ENCODE measurements around the gene PDE4B.

DNA sequence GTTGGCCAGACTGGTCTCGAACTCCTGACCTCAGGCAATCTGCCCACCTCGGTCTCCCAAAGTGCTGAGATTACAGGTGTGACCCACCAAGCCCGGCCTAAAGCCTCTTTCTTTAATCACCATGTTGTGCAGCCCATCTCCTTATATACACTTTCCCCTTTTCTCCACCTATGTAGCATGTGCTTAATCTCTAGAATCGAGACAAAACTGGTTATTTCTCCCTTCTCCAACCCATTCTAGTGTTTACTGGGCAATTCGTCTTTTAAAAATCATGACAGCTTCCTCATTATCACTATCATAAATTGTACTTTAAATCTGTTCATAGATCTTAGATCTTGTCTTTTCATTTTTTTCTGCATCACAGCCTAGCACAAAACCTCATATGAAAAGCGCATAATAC, 285.7 kb downstream of the PDE4B start:
- TF ChIP-seq, protein P1, sequence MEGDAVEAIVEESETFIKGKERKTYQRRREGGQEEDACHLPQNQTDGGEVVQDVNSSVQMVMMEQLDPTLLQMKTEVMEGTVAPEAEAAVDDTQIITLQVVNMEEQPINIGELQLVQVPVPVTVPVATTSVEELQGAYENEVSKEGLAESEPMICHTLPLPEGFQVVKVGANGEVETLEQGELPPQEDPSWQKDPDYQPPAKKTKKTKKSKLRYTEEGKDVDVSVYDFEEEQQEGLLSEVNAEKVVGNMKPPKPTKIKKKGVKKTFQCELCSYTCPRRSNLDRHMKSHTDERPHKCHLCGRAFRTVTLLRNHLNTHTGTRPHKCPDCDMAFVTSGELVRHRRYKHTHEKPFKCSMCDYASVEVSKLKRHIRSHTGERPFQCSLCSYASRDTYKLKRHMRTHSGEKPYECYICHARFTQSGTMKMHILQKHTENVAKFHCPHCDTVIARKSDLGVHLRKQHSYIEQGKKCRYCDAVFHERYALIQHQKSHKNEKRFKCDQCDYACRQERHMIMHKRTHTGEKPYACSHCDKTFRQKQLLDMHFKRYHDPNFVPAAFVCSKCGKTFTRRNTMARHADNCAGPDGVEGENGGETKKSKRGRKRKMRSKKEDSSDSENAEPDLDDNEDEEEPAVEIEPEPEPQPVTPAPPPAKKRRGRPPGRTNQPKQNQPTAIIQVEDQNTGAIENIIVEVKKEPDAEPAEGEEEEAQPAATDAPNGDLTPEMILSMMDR (conservative IDR thresholded peaks at IDR 0.05; ENCODE audit: low read length), result no peak
- no peak for TF ChIP-seq EZH2phosphoT487 (IDR thresholded peaks at IDR 0.05; ENCODE audit: borderline replicate concordance)

All from Loucy (cell line).